ENCODE results near the gene ULK4. TPM values are rescaled to one million over a fixed set of nuclear protein-coding genes. Genes with fewer than 3 reads are reported as not detected.
A peak's percentile ranks its signal among the peaks of the same experiment; 100 is the strongest.
"Not testable (repeated sequence)": the region's sequence is repeated elsewhere in the genome, so short reads cannot be mapped to it uniquely, and the experiment has no call there.

The ULK4 gene
- total RNA-seq, 2 experiments from 2014 or later, result 13.1 to 14.2 TPM

GRCh38 chr3:41987627-41988026, 25.7 kb upstream of the ULK4 start:
- ChIA-PET CTCF (no interaction called here), POLR2A (no interaction called here)
- H3K36me3 Mint-ChIP-seq (ENCODE audit: low read depth), result no peaks in the 10 kb centered on the region
- H3K4me1 Mint-ChIP-seq, result no peaks in the 10 kb centered on the region
- ATAC-seq (no peak), DNase-seq (no peak)
- H3K27ac Mint-ChIP-seq, result no peak overlapping the region
- no peak overlapping the region for H3K4me3 Mint-ChIP-seq
- no peaks in the 10 kb centered on the region for H3K9me3 Mint-ChIP-seq (ENCODE audit: low read depth)
- intact Hi-C loops (cut with DNase I, micrococcal nuclease), result no loop called here
- H3K27me3 Mint-ChIP-seq, result no peaks in the 10 kb centered on the region

- Mint-ChIP-seq H3K9me3 (ENCODE audit: low read depth) (no peaks in the 10 kb centered on the region), H3K4me1 (no peaks in the 10 kb centered on the region), H3K27ac (no peak overlapping the region), H3K4me3 (no peak overlapping the region), H3K36me3 (ENCODE audit: low read depth) (no peaks in the 10 kb centered on the region), H3K27me3 (no peaks in the 10 kb centered on the region)
- ATAC-seq, result no peak
- ChIA-PET POLR2A (no interaction called here), CTCF (no interaction called here)
- DNase-seq, result no peak
- intact Hi-C loops (cut with DNase I, micrococcal nuclease), result no loop called here
These were observed 24.7 kb upstream of the ULK4 start for GRCh38 chr3:41986561-41986960.

GRCh38 chr3:41985018-41985417, 23.1 kb upstream of the ULK4 start:
- CTCF ChIA-PET, result no interaction called here
- Mint-ChIP-seq H3K4me1 (no peaks in the 10 kb centered on the region), H3K27ac (no peak overlapping the region), H3K9me3 (ENCODE audit: low read depth) (no peaks in the 10 kb centered on the region), H3K4me3 (no peak overlapping the region), H3K36me3 (ENCODE audit: low read depth) (no peaks in the 10 kb centered on the region), H3K27me3 (no peaks in the 10 kb centered on the region)
- ATAC-seq, result no peak
- intact Hi-C loops (cut with DNase I, micrococcal nuclease), result no loop called here
- POLR2A ChIA-PET, result no interaction called here
- no peak for DNase-seq

GRCh38 chr3:41983091-41983490, 21.2 kb upstream of the ULK4 start:
- H3K4me3 Mint-ChIP-seq; DNase-seq; H3K4me1 Mint-ChIP-seq; CTCF ChIA-PET; H3K36me3 Mint-ChIP-seq (ENCODE audit: low read depth); POLR2A ChIA-PET; H3K27me3 Mint-ChIP-seq; H3K9me3 Mint-ChIP-seq (ENCODE audit: low read depth); intact Hi-C loops (cut with DNase I, micrococcal nuclease); H3K27ac Mint-ChIP-seq; ATAC-seq: not testable (repeated sequence)

GRCh38 chr3:41977401-41977800, 15.5 kb upstream of the ULK4 start:
- H3K4me3 Mint-ChIP-seq; H3K27ac Mint-ChIP-seq; H3K9me3 Mint-ChIP-seq (ENCODE audit: low read depth); ATAC-seq; H3K36me3 Mint-ChIP-seq (ENCODE audit: low read depth); H3K27me3 Mint-ChIP-seq; POLR2A ChIA-PET; DNase-seq; H3K4me1 Mint-ChIP-seq; intact Hi-C loops (cut with DNase I, micrococcal nuclease); CTCF ChIA-PET: not testable (repeated sequence)

GRCh38 chr3:41975416-41976103, 13.7 kb upstream of the ULK4 start:
- CTCF ChIA-PET, result interaction anchor here (0.9 kb wide), 1 partner anchor 23 kb away, joined by 3 read pairs; no protein-coding TSS in a partner anchor
- DNase-seq (no peak), ATAC-seq (no peak)
- Mint-ChIP-seq H3K27me3 (no peaks in the 10 kb centered on the region), H3K36me3 (ENCODE audit: low read depth) (no peaks in the 10 kb centered on the region), H3K4me1 (no peaks in the 10 kb centered on the region), H3K27ac (no peak overlapping the region), H3K4me3 (no peak overlapping the region), H3K9me3 (ENCODE audit: low read depth) (peaks cover 3% of the 10 kb centered on the region)
- POLR2A ChIA-PET, result no interaction called here
- intact Hi-C loops (cut with DNase I, micrococcal nuclease), result no loop called here

GRCh38 chr3:41974223-41974622, 12.3 kb upstream of the ULK4 start:
- Mint-ChIP-seq H3K4me3 (no peak overlapping the region), H3K27me3 (no peaks in the 10 kb centered on the region), H3K36me3 (ENCODE audit: low read depth) (no peaks in the 10 kb centered on the region), H3K4me1 (no peaks in the 10 kb centered on the region), H3K27ac (no peak overlapping the region), H3K9me3 (ENCODE audit: low read depth) (peaks cover 3% of the 10 kb centered on the region)
- ATAC-seq (no peak), DNase-seq (no peak)
- ChIA-PET POLR2A (no interaction called here), CTCF (no interaction called here)
- intact Hi-C loops (cut with DNase I, micrococcal nuclease), result no loop called here

- ATAC-seq, result no peak
- no peak for DNase-seq
- intact Hi-C loops (cut with DNase I, micrococcal nuclease), result no loop called here
- CTCF ChIA-PET, result no interaction called here
- Mint-ChIP-seq H3K27ac (no peak overlapping the region), H3K36me3 (ENCODE audit: low read depth) (no peaks in the 10 kb centered on the region), H3K27me3 (no peaks in the 10 kb centered on the region), H3K4me3 (no peak overlapping the region), H3K4me1 (no peaks in the 10 kb centered on the region), H3K9me3 (ENCODE audit: low read depth) (peaks cover 3% of the 10 kb centered on the region)
- POLR2A ChIA-PET, result no interaction called here
These were observed 10.9 kb upstream of the ULK4 start for GRCh38 chr3:41972802-41973201.

- H3K36me3 Mint-ChIP-seq (ENCODE audit: low read depth), result no peaks in the 10 kb centered on the region
- no peak overlapping the region for H3K4me3 Mint-ChIP-seq
- DNase-seq, result no peak
- no peak for ATAC-seq
- ChIA-PET CTCF (no interaction called here), POLR2A (no interaction called here)
- H3K4me1 Mint-ChIP-seq, result peaks cover 4% of the 10 kb centered on the region
- H3K9me3 Mint-ChIP-seq (ENCODE audit: low read depth), result no peaks in the 10 kb centered on the region
- no peaks in the 10 kb centered on the region for H3K27me3 Mint-ChIP-seq
- H3K27ac Mint-ChIP-seq, result no peak overlapping the region
- intact Hi-C loops (cut with DNase I, micrococcal nuclease), result no loop called here
These were observed 4.3 kb upstream of the ULK4 start for GRCh38 chr3:41966206-41966605.

GRCh38 chr3:41963823-41964222, 1.9 kb upstream of the ULK4 start:
- H3K36me3 Mint-ChIP-seq (ENCODE audit: low read depth), result no peaks in the 10 kb centered on the region
- no peaks in the 10 kb centered on the region for H3K27me3 Mint-ChIP-seq
- POLR2A ChIA-PET, result no interaction called here
- no peak overlapping the region for H3K4me3 Mint-ChIP-seq
- ATAC-seq (no peak), DNase-seq (no peak)
- peaks cover 13% of the 10 kb centered on the region for H3K4me1 Mint-ChIP-seq
- H3K27ac Mint-ChIP-seq, result no peak overlapping the region
- no peaks in the 10 kb centered on the region for H3K9me3 Mint-ChIP-seq (ENCODE audit: low read depth)
- intact Hi-C loops (cut with DNase I, micrococcal nuclease), result loop anchor here (2.0 to 5.0 kb wide), 9 partner anchors 133 to 1658 kb away; partner anchors contain the start of genes ANO10 (in 1 of the 2), CTNNB1 (in 1 of the 2), SNRK (in 1 of the 2) and VIPR1 (in 1 of the 2)
- CTCF ChIA-PET, result interaction anchor here (1.9 kb wide), 1 partner anchor 135 kb away, joined by 7 read pairs; no protein-coding TSS in a partner anchor

GRCh38 chr3:41960826-41961750, 815 bp downstream of the ULK4 start:
- CTCF ChIA-PET, result interaction anchor here (0.8 kb wide), 1 partner anchor 37 kb away, joined by 5 read pairs; no protein-coding TSS in a partner anchor
- no peaks in the 10 kb centered on the region for H3K36me3 Mint-ChIP-seq (ENCODE audit: low read depth)
- no peaks in the 10 kb centered on the region for H3K27me3 Mint-ChIP-seq
- POLR2A ChIA-PET, result interaction anchor here (0.9 kb wide), 1 partner anchor 52 kb away, joined by 4 read pairs; no protein-coding TSS in a partner anchor
- H3K4me1 Mint-ChIP-seq, result peaks cover 13% of the 10 kb centered on the region
- H3K9me3 Mint-ChIP-seq (ENCODE audit: low read depth), result no peaks in the 10 kb centered on the region
- intact Hi-C loops (cut with DNase I, micrococcal nuclease), result loop anchor here (5.0 kb wide), 6 partner anchors 136 to 1661 kb away; partner anchors contain the start of genes ANO10 (in 1 of the 2), SNRK (in 1 of the 2), VIPR1 (in 1 of the 2) and ZNF621 (in 1 of the 2)
- ATAC-seq (peak; percentile 33), DNase-seq (peak; percentile 75)
- peak overlapping the region; percentile 95 for H3K4me3 Mint-ChIP-seq
- peak overlapping the region; percentile 92 for H3K27ac Mint-ChIP-seq

GRCh38 chr3:41956574-41956973, 5.3 kb downstream of the ULK4 start:
- CTCF ChIA-PET, result interaction anchor here (0.7 kb wide), 1 partner anchor 974 kb away, joined by 3 read pairs; no protein-coding TSS in a partner anchor
- no peak overlapping the region for H3K27ac Mint-ChIP-seq
- POLR2A ChIA-PET, result no interaction called here
- H3K4me1 Mint-ChIP-seq, result peaks cover 9% of the 10 kb centered on the region
- DNase-seq, result no peak
- no peak overlapping the region for H3K4me3 Mint-ChIP-seq
- no peaks in the 10 kb centered on the region for H3K9me3 Mint-ChIP-seq (ENCODE audit: low read depth)
- intact Hi-C loops (cut with DNase I, micrococcal nuclease), result no loop called here
- no peaks in the 10 kb centered on the region for H3K27me3 Mint-ChIP-seq
- ATAC-seq, result no peak
- peaks cover 8% of the 10 kb centered on the region for H3K36me3 Mint-ChIP-seq (ENCODE audit: low read depth)

Data from activated CD4-positive, alpha-beta T cell treated with anti-CD3 and anti-CD28 coated beads for 36 hours (primary cell).